Esophagus (tissue), 2 donors: ENCODE results near the gene PDE8A. TPM values are rescaled to one million over a fixed set of nuclear protein-coding genes. Genes with fewer than 3 reads are reported as not detected.

Experiments
- H3K27ac ChIP-seq, 2 donors: one replicate each; pipeline ENCODE4 v1.5.1; 2013; ENCODE audit warnings: low read depth in 2 of 2, mild to moderate bottlenecking in 2 of 2, inconsistent platforms in 1 of 2, low read length in 1 of 2, moderate library complexity in 1 of 2
- H3K27me3 ChIP-seq, 2 donors: one replicate each; pipeline ENCODE4 v1.6.1; 2013; ENCODE audit warnings: low read length in 2 of 2, control low read depth in 1 of 2, mild to moderate bottlenecking in 1 of 2; ENCODE audit not compliant: insufficient read depth in 2 of 2, control insufficient read depth in 1 of 2
- H3K36me3 ChIP-seq, 2 donors: one replicate each; pipeline ENCODE4 v1.6.1; 2013; ENCODE audit warnings: low read length in 1 of 2; ENCODE audit not compliant: control insufficient read depth in 2 of 2, insufficient read depth in 2 of 2
- H3K4me1 ChIP-seq, 2 donors: one replicate each; pipeline ENCODE4 v1.6.1; 2013; ENCODE audit warnings: low read length in 1 of 2; ENCODE audit not compliant: control insufficient read depth in 2 of 2, insufficient read depth in 2 of 2
- H3K4me3 ChIP-seq, 2 donors: one replicate each; pipeline ENCODE4 v1.5.1; 2013; ENCODE audit warnings: low read length in 2 of 2, mild to moderate bottlenecking in 2 of 2, low read depth in 1 of 2, moderate library complexity in 1 of 2
- H3K9me3 ChIP-seq, 2 donors: one replicate each; pipeline ENCODE4 v1.6.1; 2013; ENCODE audit warnings: mild to moderate bottlenecking in 2 of 2, low read depth in 1 of 2, low read length in 1 of 2, moderate library complexity in 1 of 2; ENCODE audit not compliant: control insufficient read depth in 2 of 2, insufficient read depth in 1 of 2
- WGBS, 2 donors: extraction: QIAGEN DNeasy Blood & Tissue Kit; methylation state at CpG; one replicate each; pipeline ENCODE4 v1.1.7; 2013; 5-methylcytosine and 5-hydroxymethylcytosine counted together
- polyA plus RNA-seq, 2 donors: library from polyadenylated mRNA; stranded (reverse); fragments of 200-250 nt; gene quantifications; one replicate each; pipeline ENCODE4 v1.2.3, GENCODE V29; 2013
- donor health status: healthy with polysubstance abuse.
- donor health status: Bipolar disorder and iron deficiency.

The PDE8A gene
- polyA plus RNA-seq, 2 donors = 6.6 to 10.1 TPM

DNA sequence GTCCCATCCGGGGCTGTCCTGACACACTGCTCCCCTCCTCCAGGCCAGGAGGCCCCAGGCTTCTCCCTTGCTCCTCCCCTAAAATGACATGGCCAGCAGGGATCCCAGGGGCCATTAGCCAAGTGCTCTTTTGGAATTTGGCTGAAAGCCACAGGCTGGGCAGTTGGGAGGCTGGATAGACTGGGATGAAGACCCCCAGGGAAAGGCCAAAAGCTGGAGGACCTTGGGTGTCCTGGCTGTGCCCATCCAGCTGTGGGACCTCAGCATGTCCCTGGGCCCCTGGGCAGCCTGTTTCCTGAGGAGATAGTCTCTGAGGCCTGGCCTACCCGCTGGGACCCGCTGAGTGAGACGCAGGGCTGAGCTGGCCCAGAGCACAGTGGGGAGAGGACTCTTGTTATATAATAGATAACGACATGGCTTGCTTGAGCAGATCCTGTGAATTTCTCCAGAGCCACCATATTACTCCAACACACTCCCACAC lies 5.7 kb upstream of the PDE8A start:
- Histone ChIP-seq H3K4me1 (peaks cover 0 to 3% of the 10 kb centered on the region in 2 donors), H3K36me3 (no peaks in the 10 kb centered on the region), H3K9me3 (no peaks in the 10 kb centered on the region), H3K27me3 (no peaks in the 10 kb centered on the region), H3K4me3 (no peak overlapping the region), H3K27ac (no peak overlapping the region)
- 79 to 82% methylated on average over 5 of the region's 5 CpGs for WGBS, 2 donors

- Histone ChIP-seq H3K4me3 (no peak overlapping the region), H3K4me1 (peaks cover 0 to 3% of the 10 kb centered on the region in 2 donors), H3K36me3 (no peaks in the 10 kb centered on the region), H3K27me3 (no peaks in the 10 kb centered on the region), H3K9me3 (no peaks in the 10 kb centered on the region), H3K27ac (no peak overlapping the region)
- WGBS, 2 donors = 94 to 96% methylated on average over 10 of the region's 10 CpGs
These were observed 4.8 kb upstream of the PDE8A start for GRCh38 chr15:84976746-84977345.

- WGBS, 2 donors = 29 to 44% methylated on average over 16 of the region's 16 CpGs
- Histone ChIP-seq H3K9me3 (no peaks in the 10 kb centered on the region), H3K4me3 (peak overlapping the region in 1 of 2 donors; percentile 20), H3K4me1 (peaks cover 0 to 3% of the 10 kb centered on the region in 2 donors), H3K27ac (no peak overlapping the region), H3K36me3 (no peaks in the 10 kb centered on the region), H3K27me3 (no peaks in the 10 kb centered on the region)
These were observed 2.0 kb upstream of the PDE8A start for GRCh38 chr15:84979651-84980050.

DNA sequence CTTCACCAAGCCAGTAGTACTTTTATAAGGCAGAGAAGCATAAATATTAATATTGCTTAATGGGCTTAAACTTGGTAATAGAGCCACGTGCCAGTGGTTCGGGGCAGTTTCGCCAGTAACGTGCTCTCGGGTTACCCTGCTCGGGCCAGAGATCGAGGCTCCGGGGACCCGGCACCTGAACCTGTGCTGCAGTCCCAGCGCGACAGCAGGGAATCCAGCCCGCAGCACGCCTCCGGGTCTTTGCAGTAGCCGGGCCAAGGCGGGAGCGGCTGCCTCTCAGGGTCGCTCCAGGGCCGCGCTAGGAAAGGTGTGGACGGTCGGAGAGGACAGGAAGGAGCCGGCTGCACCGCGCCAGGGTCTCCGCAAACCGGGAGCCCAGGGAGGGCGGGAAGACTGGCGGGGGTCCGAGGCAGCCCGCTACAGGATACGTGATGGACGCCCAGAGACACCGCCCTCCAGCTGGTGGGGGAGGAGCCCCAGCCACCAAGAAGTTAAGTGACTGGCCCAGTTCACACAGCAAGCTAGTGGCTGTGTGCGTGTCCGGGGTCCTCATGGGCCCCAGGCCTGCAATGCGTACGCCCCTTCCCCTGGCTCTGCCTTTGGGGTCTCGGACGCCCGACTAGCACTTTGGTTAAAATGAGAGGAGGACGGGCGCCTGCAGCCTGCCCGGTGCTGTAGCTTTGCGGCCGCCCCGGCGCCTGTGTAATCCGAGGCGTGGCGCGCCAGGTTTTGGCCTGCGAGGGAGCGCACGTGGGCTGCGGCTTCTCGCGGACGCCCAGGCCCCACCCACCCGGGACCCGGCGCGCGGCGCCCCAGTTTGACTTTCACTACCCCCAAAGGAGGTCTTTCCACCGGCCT lies 1.2 kb upstream of the PDE8A start:
- Histone ChIP-seq H3K9me3 (no peaks in the 10 kb centered on the region), H3K27ac (peak overlapping the region; percentile 94 to 95), H3K36me3 (no peaks in the 10 kb centered on the region), H3K4me3 (peak overlapping the region; percentile 76 to 93), H3K27me3 (no peaks in the 10 kb centered on the region), H3K4me1 (peaks cover 0 to 3% of the 10 kb centered on the region in 2 donors)
- 0 to 1% methylated on average over 66 of the region's 66 CpGs for WGBS, 2 donors

DNA sequence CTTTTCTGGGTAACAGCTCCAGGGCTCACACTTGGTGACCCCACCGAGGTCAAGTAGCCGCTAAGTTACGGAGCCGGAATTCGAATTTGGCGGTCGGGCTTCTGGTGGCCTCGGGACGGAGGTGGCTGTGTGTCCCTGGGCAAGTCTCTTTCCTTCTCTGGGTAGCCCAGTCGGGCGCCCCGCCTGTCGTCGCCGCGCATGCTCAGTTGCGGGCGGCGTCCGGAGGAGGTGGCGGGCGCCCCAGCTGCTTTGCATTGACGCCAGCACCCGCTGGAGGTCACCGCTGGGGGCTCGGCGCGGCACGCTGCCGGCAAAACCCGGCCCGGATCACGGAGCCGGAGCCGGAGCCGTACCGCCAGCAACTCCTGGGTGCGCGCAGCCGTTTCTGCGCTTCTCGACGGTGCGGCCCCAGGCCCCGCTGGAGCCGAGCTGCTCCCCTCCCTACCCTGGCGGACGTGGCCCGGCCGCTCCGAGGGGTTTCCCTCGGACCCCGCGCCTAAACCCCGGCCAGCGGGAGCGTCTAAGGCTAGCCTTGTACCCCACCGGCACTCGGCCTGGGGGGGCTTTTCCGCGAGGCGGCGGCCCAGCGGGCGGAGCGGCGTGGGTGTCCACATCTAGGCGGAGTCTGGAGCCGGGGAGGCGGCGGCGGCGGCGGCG lies 474 bp upstream of the PDE8A start:
- WGBS, 2 donors = 0% methylated on average over 59 to 75 of the region's 75 CpGs
- Histone ChIP-seq H3K36me3 (no peaks in the 10 kb centered on the region), H3K4me1 (peaks cover 0 to 3% of the 10 kb centered on the region in 2 donors), H3K4me3 (peak overlapping the region; percentile 76 to 93), H3K27ac (peak overlapping the region; percentile 94 to 95), H3K27me3 (no peaks in the 10 kb centered on the region), H3K9me3 (no peaks in the 10 kb centered on the region)

- Histone ChIP-seq H3K4me3 (peak overlapping the region; percentile 76 to 93), H3K4me1 (peaks cover 0 to 3% of the 10 kb centered on the region in 2 donors), H3K27ac (peak overlapping the region; percentile 90 to 94), H3K9me3 (no peaks in the 10 kb centered on the region), H3K27me3 (no peaks in the 10 kb centered on the region), H3K36me3 (no peaks in the 10 kb centered on the region)
- WGBS, 2 donors = 3 to 4% methylated on average over 35 to 46 of the region's 46 CpGs
These were observed 755 bp downstream of the PDE8A start for GRCh38 chr15:84982301-84982920.

DNA sequence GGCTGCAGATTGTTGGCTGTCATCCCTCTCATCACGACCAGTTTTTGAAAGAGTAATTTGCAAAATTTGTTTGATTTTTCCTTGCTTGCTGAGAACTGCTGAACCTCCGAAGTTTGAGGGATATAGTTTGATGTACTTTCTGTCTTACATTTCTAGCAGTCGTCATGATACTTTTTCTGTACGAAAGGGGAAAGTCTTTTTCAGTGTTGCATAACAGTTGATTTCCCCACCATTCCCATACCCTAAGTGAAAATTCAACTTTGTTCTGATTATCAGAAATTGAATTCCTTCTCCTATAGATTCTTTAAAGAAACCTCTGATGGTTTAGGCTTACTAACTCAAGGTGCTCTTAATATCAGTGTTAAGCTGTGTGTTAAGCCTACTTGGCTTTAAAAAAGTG lies 1.6 kb downstream of the PDE8A start:
- no peaks in the 10 kb centered on the region for H3K27me3 ChIP-seq
- peaks cover 0 to 3% of the 10 kb centered on the region in 2 donors for H3K4me1 ChIP-seq
- H3K9me3 ChIP-seq = no peaks in the 10 kb centered on the region
- H3K27ac ChIP-seq = no peak overlapping the region
- H3K4me3 ChIP-seq = peak overlapping the region in 1 of 2 donors; percentile 76
- no peaks in the 10 kb centered on the region for H3K36me3 ChIP-seq
- WGBS, 2 donors = 49 to 52% methylated on average over 4 of the region's 4 CpGs

- H3K27me3 ChIP-seq = no peaks in the 10 kb centered on the region
- no peaks in the 10 kb centered on the region for H3K36me3 ChIP-seq
- H3K9me3 ChIP-seq = no peaks in the 10 kb centered on the region
- peaks cover 0 to 3% of the 10 kb centered on the region in 2 donors for H3K4me1 ChIP-seq
- no peak overlapping the region for H3K27ac ChIP-seq
- peak overlapping the region in 1 of 2 donors; percentile 76 for H3K4me3 ChIP-seq
- WGBS, 2 donors = 65 to 86% methylated on average over 2 of the region's 2 CpGs
These were observed 2.1 kb downstream of the PDE8A start for GRCh38 chr15:84983711-84984110.

GRCh38 chr15:84985158-84985557 lies 3.5 kb downstream of the PDE8A start:
- no peak overlapping the region for H3K27ac ChIP-seq
- H3K4me3 ChIP-seq = no peak overlapping the region
- H3K4me1 ChIP-seq = peaks cover 0 to 3% of the 10 kb centered on the region in 2 donors
- no peaks in the 10 kb centered on the region for H3K27me3 ChIP-seq
- WGBS, 2 donors = 58 to 77% methylated on average over 2 of the region's 2 CpGs
- H3K9me3 ChIP-seq = no peaks in the 10 kb centered on the region
- H3K36me3 ChIP-seq = no peaks in the 10 kb centered on the region
